BJ (cell line): ENCODE measurements around the gene SDHA. TPM values are rescaled to one million over a fixed set of nuclear protein-coding genes. Genes with fewer than 3 reads are reported as not detected.

Experiments used
- CTCF ChIA-PET: fragments of 350-600 bp; formaldehyde crosslinking; extraction: SDS; loops from one replicate; lab custom pipeline; 2021; ENCODE audit warnings: antibody characterized with exemption, inconsistent platforms; lab: Yijun Ruan, JAX
- POLR2A ChIA-PET: fragments of 300-600 bp; sonication (Branson Sonifier 250); formaldehyde crosslinking; extraction: SDS; loops from one replicate; lab custom pipeline; 2021; ENCODE audit warnings: antibody characterized with exemption; lab: Charles Lee
- DNase-seq: peaks from one replicate; pipeline ENCODE4 v3.0.0-alpha.2; 2011; ENCODE audit warnings: low read depth
- H3K27me3 ChIP-seq: 2 replicates; pipeline ENCODE4 v1.6.0; 2011; ENCODE audit warnings: low read length; ENCODE audit not compliant: control insufficient read depth, insufficient read depth
- H3K36me3 ChIP-seq: 2 replicates; pipeline ENCODE4 v1.5.1; 2011; ENCODE audit warnings: low read length; ENCODE audit not compliant: control insufficient read depth, insufficient read depth
- H3K4me3 ChIP-seq: 2 replicates; pipeline ENCODE4 v1.5.1; 2011; ENCODE audit warnings: low read depth, mild to moderate bottlenecking, control low read depth, low read length
- CTCF ChIP-seq: IDR thresholded peaks from 2 replicates; pipeline ENCODE4 v1.5.1; 2011; ENCODE audit warnings: low read depth, mild to moderate bottlenecking, control low read depth, inconsistent platforms, low read length, moderate library complexity; ENCODE audit not compliant: insufficient read depth
- polyA plus RNA-seq: library from polyadenylated mRNA; depleted of rRNA; stranded (reverse); fragments of >200 nt; gene quantifications from 2 replicates; pipeline ENCODE4 v1.2.3, GENCODE V29; 2011; rRNA removed

SDHA gene
- polyA plus RNA-seq, 1 experiment = 112 TPM

- ChIA-PET CTCF (interaction anchor here (2.6 kb wide), 1 partner anchor 11 kb away, joined by 9 read pairs; no protein-coding TSS in a partner anchor), POLR2A (no interaction called here)
- no peak for TF ChIP-seq CTCF
- Histone ChIP-seq H3K36me3 (peaks cover 21% of the 10 kb centered on the region), H3K27me3 (no peaks in the 10 kb centered on the region), H3K4me3 (no peak overlapping the region)
- no peak for DNase-seq
Measured at GRCh38 chr5:305459-305858, 87.3 kb downstream of the SDHA start.

GRCh38 chr5:306011-306805 is 88.1 kb downstream of the SDHA start:
- no peak for DNase-seq
- peaks cover 22% of the 10 kb centered on the region for H3K36me3 ChIP-seq
- CTCF ChIA-PET = interaction anchor here (2.6 kb wide), 1 partner anchor 10 kb away, joined by 9 read pairs; no protein-coding TSS in a partner anchor
- no peaks in the 10 kb centered on the region for H3K27me3 ChIP-seq
- no peak for TF ChIP-seq CTCF
- H3K4me3 ChIP-seq = no peak overlapping the region
- POLR2A ChIA-PET = no interaction called here

Other genes with a start within 250 kb of the SDHA start
- gene PLEKHG4B, start 126.2 kb upstream of the SDHA start, polyA plus RNA-seq = 0.72 and 1.4 TPM in 2 replicates
- gene LRRC14B, start 26.8 kb upstream of the SDHA start, polyA plus RNA-seq = not detected in 2 replicates
- 4.5 and 4.8 TPM in 2 replicates for gene CCDC127, start 167 bp upstream of the SDHA start, polyA plus RNA-seq
- gene PDCD6, start 53.3 kb downstream of the SDHA start, polyA plus RNA-seq = 153 and 200 TPM in 2 replicates
- gene AHRR, start 103.4 kb downstream of the SDHA start, polyA plus RNA-seq = 25.2 and 36.4 TPM in 2 replicates
- gene EXOC3, start 224.9 kb downstream of the SDHA start, polyA plus RNA-seq = 24.9 and 32.1 TPM in 2 replicates